ENCODE measurements around the gene POM121L12.

POM121L12 gene

DNA sequence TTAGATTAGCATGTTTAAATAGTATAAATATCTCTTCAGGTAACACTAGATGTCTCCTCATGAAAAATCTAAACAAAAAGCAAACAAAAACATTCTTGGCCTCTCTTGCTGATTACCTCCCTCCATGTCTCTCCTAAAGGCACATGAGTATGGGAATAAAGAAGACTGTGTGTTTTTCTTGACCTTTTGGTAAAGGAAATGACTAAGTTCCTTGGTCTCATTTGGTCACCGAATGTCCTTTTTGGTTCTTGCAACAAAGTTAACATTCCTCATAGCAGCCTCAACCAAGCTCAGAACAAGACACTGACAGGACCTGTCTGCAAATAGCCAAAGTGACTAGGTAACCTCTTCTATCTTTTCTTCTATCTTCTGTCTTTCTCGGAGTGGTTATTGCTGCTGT is 35.5 kb downstream of the POM121L12 start:
- Histone ChIP-seq H2AFZ (ENCODE audit: low read depth, low read length) (no peak overlapping the region), H3K9me3 (ENCODE audit: insufficient read depth, low read length) (no peaks in the 10 kb centered on the region), H3K9ac (ENCODE audit: low read length) (no peak overlapping the region), H3K4me1 (ENCODE audit: low read length) (no peaks in the 10 kb centered on the region), H3K27ac (ENCODE audit: low read length) (no peak overlapping the region), H3K4me2 (ENCODE audit: low read length) (no peak overlapping the region), H3K79me2 (ENCODE audit: low read length) (no peaks in the 10 kb centered on the region), H3K27me3 (ENCODE audit: low read depth, low read length) (no peaks in the 10 kb centered on the region), H4K20me1 (ENCODE audit: insufficient read depth, low read length) (no peaks in the 10 kb centered on the region), H3K4me3 (ENCODE audit: low read length) (no peak overlapping the region), H3K36me3 (replicated peaks; ENCODE audit: low read depth, low read length) (no peaks in the 10 kb centered on the region)
- TF ChIP-seq, protein P1, sequence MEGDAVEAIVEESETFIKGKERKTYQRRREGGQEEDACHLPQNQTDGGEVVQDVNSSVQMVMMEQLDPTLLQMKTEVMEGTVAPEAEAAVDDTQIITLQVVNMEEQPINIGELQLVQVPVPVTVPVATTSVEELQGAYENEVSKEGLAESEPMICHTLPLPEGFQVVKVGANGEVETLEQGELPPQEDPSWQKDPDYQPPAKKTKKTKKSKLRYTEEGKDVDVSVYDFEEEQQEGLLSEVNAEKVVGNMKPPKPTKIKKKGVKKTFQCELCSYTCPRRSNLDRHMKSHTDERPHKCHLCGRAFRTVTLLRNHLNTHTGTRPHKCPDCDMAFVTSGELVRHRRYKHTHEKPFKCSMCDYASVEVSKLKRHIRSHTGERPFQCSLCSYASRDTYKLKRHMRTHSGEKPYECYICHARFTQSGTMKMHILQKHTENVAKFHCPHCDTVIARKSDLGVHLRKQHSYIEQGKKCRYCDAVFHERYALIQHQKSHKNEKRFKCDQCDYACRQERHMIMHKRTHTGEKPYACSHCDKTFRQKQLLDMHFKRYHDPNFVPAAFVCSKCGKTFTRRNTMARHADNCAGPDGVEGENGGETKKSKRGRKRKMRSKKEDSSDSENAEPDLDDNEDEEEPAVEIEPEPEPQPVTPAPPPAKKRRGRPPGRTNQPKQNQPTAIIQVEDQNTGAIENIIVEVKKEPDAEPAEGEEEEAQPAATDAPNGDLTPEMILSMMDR (IDR thresholded peaks at IDR 0.05; ENCODE audit: low read depth, low read length): no peak

All from OCI-LY3 (cell line).